Ishikawa (cell line): ENCODE results near the gene ACSS2.

Experiments
- REST ChIP-seq: IDR thresholded peaks from 2 replicates; pipeline ENCODE4 v1.6.1; 2012; ENCODE audit warnings: low read depth, mild to moderate bottlenecking
- TAF1 ChIP-seq: IDR thresholded peaks from 2 replicates; pipeline ENCODE4 v1.6.1; 2012; ENCODE audit warnings: low read depth, mild to moderate bottlenecking

GRCh38 chr20:34925981-34926380, 49.6 kb downstream of the ACSS2 start:
- TF ChIP-seq REST (no peak), TAF1 (no peak)
